GM19351 (cell line): Measurements from ENCODE around the gene SYNPO.

ENCODE experiments used
- ATAC-seq: cut with Tn5 transposase; IDR thresholded peaks from one replicate; pipeline ENCODE4 v1.9.1; 2021; ENCODE audit warnings: mild to moderate bottlenecking, moderate library complexity; ENCODE audit not compliant: unreplicated experiment

SYNPO gene

GRCh38 chr5:150606476-150606875 is 34.0 kb upstream of the SYNPO start:
- no peak for ATAC-seq

DNA sequence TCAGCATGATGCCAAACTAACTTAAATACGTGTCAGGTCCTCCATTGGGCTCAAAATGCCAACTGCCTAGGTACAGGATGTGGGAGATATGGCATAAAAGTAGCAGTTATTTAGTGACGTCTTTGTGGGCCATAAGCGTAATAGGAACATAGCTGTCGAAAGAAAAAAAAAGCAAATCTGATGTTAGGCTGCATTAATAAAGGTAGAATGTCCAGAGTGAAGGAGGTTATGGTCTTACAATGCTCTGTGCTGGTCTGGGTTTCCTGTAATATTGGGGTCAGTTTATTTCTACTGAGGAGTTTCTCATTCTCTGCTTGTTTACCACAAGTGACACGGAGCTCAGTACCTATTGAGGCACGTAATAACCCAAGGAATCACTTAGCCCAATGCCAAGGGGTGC is 33.4 kb upstream of the SYNPO start:
- no peak for ATAC-seq

GRCh38 chr5:150607991-150608390 is 32.5 kb upstream of the SYNPO start:
- no peak for ATAC-seq

DNA sequence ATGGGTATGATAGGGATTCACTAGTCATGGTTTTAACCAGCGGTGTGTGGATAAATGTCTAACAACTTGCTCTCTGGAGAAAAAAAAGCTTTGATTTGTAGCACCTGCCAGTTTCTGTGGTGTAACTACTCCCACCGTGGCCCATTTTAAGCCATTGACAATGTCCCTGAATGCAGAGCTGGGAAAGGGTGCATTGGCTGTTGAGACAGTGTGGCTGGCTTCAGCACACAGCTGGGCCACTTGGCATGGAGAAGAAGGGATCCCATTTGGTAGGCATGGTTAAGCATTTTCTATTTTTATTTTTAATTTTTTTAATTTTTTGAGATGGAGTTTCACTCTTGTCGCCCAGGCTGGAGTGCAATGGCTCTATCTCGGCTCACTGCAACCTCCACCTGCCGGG is 31.5 kb upstream of the SYNPO start:
- ATAC-seq, result no peak

GRCh38 chr5:150609843-150610584 is 30.4 kb upstream of the SYNPO start:
- ATAC-seq, result no peak

GRCh38 chr5:150611026-150611425 is 29.4 kb upstream of the SYNPO start:
- no peak for ATAC-seq

DNA sequence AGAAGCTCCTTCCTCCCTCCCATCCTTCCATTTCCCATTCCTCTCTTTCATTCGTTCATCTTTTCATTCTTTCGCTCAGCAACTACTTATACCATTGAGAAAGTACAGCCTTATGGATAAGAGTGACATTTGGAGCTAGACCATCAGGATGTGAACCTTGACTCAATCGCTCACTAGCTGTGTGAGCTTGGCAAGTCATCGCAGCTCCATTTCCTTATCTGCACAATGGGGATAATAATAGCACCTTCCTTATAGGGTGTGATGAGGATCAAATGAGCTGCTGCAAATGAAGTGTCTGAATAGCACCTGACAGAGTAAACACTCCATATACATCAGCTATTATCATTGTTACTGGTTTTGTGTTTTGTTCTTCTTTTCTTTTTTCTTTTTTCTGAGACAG is 28.1 kb upstream of the SYNPO start:
- no peak for ATAC-seq

DNA sequence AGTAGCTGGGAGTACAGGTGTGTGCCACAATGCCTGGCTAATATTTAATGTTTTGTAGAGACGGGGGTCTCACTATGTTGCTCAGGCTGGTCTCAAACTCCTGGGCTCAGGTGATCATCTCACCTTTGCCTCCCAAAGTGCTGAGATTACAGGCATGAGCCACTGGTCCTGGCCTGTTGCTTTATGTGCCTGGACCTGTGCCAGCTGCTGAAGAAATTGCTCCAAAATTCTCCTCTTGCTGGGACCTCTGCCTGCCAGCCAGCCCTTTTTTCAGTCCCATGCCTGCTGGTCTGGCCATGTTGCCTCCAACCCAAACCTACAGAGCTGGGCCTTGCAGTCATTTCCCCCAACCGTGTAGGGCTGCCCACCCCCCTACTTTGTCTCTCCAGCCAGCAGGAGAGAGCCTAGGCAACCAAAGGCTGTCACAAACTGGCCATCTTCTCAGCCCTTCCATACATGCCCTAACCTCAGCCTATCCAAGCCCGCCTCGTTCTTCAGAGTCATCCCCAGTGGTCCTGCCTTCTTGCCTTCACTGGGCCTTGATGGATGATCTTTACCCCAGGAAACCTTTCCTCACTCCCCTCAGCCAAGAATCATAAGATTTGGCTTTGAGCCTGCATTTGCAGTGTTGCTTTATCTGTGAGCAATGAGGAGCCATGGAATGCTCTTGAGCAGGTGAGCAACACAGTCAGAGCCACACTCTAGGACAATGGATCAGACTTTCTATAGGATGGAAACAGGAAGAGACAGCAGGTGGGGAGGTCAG is 27.4 kb upstream of the SYNPO start:
- no peak for ATAC-seq

DNA sequence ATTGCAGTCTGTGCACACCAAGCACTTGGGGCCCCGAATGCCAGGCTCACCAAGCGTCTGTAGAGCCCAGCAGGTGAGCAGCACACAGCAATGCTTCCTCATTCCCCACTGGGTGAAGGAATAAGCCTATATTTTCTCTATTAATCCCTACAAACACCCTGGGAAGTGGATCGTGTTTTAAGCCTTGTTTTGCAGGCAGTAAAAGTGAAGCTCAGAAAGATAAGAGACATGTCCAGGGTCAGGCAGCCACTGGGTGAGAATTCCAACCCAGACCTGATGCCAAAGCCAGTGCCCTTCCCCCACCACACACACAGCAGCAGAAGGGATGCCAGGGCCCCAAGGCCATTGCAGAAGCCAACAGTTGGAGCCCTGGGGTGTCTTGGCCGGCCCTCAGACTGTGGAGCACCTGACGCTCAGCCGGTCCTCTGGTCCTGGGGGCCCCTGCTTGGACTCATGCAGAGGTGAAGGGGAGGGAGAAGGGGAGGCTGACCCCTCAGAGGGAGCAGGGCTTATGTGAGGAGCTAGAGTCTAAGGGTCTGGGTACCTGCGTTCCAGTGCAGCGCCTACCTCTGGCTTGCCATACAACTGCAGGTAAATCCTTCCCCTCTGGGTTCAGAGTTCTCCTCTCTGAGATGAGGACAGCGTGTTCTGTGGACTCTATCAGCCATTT is 26.3 kb upstream of the SYNPO start:
- ATAC-seq, result no peak

DNA sequence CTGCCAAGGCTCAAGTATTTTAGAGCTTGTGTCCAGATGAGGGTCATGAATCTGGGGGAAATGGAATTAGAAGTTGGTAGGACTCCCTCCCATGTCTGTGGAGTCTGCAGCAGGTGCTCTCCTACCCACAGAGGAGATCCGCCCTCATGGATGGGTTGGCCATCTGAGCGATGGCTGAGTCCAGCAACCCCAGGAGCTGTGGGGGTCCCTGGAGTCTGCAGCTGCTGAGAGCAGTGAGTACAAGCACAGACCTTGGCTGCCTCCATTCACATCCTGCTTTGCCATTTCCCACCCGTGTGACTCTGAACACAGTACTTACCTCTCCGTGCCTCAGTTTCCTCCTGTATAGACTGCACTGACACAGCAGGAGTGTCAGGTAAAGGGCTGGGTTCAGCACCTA is 25.8 kb upstream of the SYNPO start:
- ATAC-seq, result no peak

- ATAC-seq, result no peak
Observed at GRCh38 chr5:150615141-150615699, 25.2 kb upstream of the SYNPO start.

DNA sequence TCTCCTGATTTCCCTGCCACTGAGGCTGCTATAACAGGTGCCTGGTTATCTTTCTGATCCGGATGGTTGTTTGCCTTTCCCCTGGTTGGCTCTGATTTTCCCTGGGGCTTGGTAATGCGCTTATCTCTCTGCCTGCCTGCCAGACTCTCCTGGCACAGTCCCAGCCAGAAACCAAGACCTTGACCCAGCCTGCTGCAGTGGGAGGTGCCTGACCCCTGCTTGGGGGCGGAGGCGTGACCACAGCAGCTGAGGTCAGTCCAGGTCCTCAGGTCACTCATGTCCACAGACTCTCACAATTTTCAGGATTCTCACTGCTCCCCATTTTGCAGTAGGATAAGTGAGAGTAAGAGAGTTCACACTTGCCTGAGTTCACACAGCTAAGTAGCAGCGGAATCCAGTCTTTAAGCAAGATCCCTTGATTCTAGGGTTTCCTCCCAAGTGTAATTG is 24.4 kb upstream of the SYNPO start:
- no peak for ATAC-seq

DNA sequence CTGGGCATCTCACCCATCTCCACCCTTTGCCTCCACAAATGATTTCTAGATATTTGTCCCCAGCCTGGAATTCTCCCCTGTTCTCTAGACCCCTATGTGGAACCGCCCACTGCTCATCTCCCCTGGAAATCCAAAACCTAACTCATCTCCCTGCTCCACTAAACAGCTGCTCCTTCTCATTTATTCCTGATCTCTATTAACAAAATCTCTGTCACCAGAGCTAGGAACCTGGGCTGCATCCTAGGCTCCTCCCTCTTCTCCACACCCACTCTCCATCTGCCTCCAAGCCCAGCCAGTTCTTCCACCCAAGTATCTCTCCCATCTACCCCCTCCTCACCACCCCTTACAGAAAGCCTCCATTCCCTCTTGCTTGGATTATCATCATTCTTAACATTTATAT is 24.0 kb upstream of the SYNPO start:
- no peak for ATAC-seq

DNA sequence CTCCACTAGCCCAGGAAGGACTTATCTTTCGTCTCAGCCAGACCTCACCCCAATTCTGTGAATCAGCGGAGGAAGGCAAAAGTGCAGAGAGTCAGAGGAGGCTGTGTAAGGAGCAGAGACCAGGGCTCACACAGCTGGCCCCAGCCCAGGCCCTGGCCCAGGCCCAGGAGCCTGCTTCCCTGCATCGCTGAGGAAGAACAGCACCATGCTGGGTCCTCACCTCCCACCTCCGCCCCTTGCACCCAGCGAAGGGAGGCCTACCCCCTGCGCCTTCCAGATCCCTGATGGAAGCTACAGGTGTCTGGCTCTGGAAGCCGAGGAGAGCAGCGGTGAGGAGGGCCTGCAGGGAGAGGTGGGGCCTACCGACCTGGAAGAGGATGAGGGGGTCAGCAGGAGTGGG is 22.3 kb upstream of the SYNPO start:
- ATAC-seq, result no peak

DNA sequence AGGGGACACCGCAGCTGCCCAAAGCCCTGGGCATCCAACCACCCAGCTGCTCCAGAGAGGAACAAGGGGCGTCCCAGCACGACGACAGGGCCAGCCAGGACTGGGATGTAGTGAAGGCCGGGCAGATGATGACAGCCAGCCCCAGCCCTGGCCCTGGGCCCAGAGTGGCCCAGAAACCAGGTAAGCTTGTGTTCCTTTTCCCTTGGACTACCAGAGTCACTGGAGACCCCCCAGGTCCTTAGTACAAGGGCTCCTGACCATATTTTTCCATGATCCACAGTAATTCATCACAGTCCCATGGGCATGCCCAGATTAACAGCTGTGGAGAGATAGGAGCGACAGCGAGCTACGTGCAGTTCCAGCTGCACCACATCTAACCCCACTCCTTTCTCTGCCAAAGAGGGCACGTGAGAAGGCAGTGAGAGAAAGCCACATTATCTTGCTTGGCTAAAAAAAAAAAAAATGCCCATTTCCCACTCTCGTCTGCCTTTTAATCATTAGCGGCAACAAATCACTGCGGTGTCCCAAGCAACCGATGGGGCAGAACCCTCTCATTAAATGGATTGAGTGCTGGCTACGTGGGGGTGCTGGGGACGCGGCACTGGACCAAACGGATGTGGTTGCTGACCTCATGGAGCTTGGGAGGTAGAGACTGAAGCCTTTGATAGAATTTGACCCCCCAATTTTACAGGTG is 21.7 kb upstream of the SYNPO start:
- no peak for ATAC-seq

DNA sequence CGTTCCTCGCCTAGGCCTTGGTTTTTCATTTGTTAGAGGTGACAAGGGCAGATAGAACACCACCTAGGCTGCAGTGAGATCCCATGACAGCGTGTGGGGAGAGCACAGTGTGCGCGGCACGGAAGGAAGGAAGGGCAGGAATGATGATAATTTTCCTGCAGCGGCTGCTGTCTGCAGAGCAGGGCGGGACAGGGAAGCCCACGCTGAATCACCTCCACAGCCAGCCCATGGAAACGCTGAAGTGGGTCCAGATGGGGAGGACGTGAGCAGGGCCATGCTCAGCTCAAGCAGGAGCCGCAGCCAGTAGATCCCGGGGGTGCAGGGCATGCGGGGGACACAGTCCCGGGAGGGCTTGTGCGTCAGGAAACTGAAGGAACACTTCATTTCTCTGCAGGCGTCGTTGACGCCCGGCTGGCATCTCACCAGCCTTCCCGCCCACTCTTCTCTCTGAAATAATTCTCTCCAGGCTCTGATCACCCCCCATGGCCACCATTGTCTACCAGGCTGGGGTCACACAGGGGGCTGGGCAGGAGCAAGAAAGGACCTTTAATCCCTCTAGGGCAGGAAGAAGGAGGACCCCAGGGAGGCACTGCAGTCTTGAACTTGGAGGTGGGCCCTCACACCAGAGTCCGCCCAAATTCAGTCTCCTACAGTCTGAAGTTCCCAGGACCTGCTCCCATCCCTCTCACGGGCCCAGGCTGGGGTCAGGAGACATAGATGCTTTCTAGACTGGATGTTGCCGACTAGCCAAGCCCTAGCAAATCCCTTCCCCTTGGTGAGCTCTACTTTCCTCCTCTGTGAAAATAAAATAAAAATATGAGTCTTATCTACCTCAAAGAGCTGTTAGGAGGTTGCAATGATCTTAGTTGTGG is 20.9 kb upstream of the SYNPO start:
- ATAC-seq, result no peak

DNA sequence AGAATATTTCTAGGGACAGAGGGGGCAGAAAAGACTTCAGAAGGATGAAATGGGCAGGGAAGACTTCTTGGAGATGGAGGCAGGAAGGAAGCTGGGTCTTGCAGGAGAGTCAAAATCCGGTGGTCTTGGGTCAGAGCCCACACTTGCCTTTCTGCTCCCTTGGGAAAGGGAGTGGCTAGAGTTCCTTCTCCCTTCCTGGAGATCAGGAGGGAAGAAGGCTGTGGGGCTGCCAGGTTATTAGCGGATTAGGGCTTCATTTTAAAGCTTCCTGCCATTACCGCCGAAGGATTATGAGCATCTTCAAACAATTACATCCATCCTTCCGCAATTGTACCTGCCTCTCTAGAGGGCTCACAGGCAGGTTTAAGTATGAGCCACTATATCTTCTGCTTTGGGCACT is 19.2 kb upstream of the SYNPO start:
- no peak for ATAC-seq

DNA sequence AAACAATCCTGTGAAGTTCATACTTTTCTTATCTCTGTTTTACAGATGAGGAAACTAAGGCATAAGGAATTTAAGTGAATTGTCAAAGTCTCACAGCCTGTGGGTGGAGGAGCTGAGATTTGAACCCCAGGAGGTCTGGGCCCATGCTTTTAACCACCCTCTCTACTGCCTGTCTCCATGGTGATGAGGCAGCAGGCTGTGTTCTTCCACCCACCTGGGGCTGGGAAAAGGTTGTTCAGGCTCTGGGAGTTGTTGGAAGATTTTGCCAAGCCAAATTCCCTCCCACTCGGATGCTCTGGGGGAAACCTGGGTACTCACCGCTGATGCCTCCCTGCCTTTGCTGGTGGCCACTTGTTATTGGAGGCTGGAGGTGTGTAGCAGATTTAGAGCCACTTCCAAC is 18.3 kb upstream of the SYNPO start:
- no peak for ATAC-seq

- no peak for ATAC-seq
Observed at GRCh38 chr5:150623152-150623877, 17.1 kb upstream of the SYNPO start.

DNA sequence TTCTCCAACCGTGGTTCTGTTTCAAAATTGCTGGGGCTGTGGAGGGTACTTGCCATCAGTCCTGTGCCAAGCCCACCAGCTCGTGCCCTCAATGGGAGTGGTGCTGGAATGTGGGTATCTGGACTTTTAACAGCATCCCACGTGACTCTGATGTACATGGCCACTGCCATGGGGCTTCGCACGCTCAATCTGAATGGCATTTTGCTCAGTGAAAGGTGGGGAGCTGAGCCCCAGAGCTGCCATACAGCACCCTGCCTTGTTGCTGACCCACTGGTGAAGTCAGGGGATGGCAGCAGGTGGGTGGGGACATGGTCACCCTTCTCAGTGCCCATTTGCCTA is 16.6 kb upstream of the SYNPO start:
- ATAC-seq, result no peak
